ENCODE measurements around the gene STOML3. TPM values are rescaled to one million over a fixed set of nuclear protein-coding genes. Genes with fewer than 3 reads are reported as not detected.

STOML3 gene
- total and polyA plus RNA-seq, 7 donors, result 0.03 to 0.60 (median 0.23) TPM; not detected in 4

DNA sequence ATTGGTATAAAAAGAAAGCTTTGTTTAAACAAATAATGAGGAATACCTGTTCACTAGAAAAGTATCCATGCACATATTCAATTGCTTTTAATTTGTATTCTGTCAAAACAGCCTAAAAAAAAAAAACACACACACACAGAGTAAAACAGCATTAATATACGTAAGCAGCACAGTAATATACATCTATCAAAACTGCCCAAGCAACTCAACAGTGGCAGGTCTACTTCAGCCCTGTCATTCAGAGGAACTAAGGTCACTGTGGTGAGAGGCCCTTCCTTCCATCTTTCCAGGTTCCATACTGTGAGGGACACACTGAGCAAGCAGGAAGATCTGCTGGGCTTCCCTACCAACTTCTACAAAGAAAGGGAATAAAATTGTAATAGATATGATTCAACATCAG, 43.5 kb upstream of the STOML3 start:
- intact Hi-C loops (cut with DNase I), result no loop called here
- TF ChIP-seq, protein P1, sequence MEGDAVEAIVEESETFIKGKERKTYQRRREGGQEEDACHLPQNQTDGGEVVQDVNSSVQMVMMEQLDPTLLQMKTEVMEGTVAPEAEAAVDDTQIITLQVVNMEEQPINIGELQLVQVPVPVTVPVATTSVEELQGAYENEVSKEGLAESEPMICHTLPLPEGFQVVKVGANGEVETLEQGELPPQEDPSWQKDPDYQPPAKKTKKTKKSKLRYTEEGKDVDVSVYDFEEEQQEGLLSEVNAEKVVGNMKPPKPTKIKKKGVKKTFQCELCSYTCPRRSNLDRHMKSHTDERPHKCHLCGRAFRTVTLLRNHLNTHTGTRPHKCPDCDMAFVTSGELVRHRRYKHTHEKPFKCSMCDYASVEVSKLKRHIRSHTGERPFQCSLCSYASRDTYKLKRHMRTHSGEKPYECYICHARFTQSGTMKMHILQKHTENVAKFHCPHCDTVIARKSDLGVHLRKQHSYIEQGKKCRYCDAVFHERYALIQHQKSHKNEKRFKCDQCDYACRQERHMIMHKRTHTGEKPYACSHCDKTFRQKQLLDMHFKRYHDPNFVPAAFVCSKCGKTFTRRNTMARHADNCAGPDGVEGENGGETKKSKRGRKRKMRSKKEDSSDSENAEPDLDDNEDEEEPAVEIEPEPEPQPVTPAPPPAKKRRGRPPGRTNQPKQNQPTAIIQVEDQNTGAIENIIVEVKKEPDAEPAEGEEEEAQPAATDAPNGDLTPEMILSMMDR (IDR thresholded peaks at IDR 0.05), result no peak

DNA sequence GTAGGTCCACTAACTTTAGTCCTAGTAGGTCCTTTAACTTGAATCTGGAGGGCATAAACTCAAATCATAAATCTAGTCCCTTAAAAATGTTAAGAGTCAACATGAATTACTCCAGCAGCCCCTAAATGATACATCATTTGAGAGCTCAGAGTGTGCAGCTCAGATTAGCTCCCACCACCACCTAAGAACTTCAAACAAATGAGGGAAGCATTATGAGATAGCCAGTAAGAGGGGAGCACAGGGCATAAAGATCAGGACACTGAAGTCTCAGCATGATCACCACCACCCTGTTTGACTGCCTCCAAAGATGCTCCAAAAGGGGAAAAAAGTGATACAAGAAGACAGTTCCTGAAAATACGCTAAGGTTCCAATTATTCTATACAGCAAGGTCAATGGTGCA, 41.5 kb upstream of the STOML3 start:
- no peak for DNase-seq
- intact Hi-C loops (cut with DNase I), result no loop called here
- no peak for TF ChIP-seq POLR2AphosphoS5 (IDR thresholded peaks at IDR 0.05)
- TF ChIP-seq POLR2A (IDR thresholded peaks at IDR 0.05), result no peak
- TF ChIP-seq, protein P1 (IDR thresholded peaks at IDR 0.05), result no peak
- no peak for TF ChIP-seq EP300 (IDR thresholded peaks at IDR 0.05)
- Histone ChIP-seq H3K9me3 (no peaks in the 10 kb centered on the region), H3K27me3 (no peaks in the 10 kb centered on the region), H3K4me3 (no peak overlapping the region), H3K27ac (no peak overlapping the region), H3K4me1 (peaks cover 0 to 35% (median 28%) of the 10 kb centered on the region in 4 donors), H3K36me3 (peaks cover 0 to 23% (median 6%) of the 10 kb centered on the region in 4 donors)
- WGBS, 2 donors, result 96 to 97% methylated on average over 1 of the region's 1 CpG

More for the DNA sequence above, 43.5 kb upstream of the STOML3 start:
- Histone ChIP-seq H3K27ac (no peak overlapping the region), H3K27me3 (no peaks in the 10 kb centered on the region), H3K9me3 (no peaks in the 10 kb centered on the region), H3K36me3 (peaks cover 0 to 6% (median 0%) of the 10 kb centered on the region in 4 donors), H3K4me1 (peaks cover 0 to 41% (median 33%) of the 10 kb centered on the region in 4 donors), H3K4me3 (no peak overlapping the region)
- DNase-seq, result no peak
- 61 to 77% methylated on average over 1 of the region's 1 CpG for WGBS, 2 donors

DNA sequence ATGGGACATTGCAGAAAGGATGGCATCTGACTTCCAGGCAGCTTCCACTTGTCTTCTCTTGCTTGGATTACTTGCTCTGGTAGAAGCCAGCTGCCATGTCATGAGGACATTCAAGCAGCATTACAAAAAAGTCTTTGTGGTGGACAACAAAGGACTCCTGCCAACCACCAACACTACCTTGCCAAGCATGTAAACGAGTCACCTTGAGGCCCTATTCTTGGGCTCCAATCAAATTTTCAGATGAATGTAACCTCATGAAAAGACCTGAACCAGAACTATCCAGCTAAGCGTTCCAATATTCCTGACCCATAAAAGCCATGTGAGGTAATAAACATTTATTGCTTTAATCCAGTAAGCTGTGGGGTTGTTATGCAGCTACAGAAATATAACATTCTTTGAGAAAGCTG, 34.8 kb upstream of the STOML3 start:
- no peaks in the 10 kb centered on the region for H3K4me1 ChIP-seq
- peaks cover 8 to 82% (median 23%) of the 10 kb centered on the region in 4 donors for H3K36me3 ChIP-seq
- H3K27ac ChIP-seq, result no peak overlapping the region
- no peaks in the 10 kb centered on the region for H3K27me3 ChIP-seq
- intact Hi-C loops (cut with DNase I), result no loop called here
- TF ChIP-seq EP300 (IDR thresholded peaks at IDR 0.05) (no peak), POLR2A (IDR thresholded peaks at IDR 0.05) (no peak), POLR2AphosphoS5 (IDR thresholded peaks at IDR 0.05) (no peak)
- TF ChIP-seq, protein P1 (IDR thresholded peaks at IDR 0.05), result no peak
- WGBS, 2 donors, result 22 to 63% methylated on average over 2 of the region's 2 CpGs
- no peak overlapping the region for H3K4me3 ChIP-seq
- DNase-seq, result no peak
- no peaks in the 10 kb centered on the region for H3K9me3 ChIP-seq

DNA sequence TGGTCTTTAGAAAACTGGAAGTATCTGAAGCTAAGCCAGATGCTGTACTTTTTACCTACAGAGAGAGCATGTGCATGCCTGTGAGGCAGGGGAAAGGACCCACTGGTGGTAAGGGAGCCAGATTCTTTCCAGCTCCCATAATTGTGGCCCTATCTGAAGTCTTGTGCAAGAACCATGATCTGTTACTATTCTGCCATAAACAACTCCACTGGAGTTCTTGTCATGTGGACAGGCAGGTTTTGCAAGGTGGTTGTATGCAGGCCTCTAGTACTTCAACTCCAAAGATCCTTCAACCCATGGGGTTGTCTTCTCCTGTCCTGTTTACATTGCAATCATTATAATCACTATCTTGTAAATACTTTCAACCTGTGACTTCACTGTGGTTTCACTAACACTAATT, 33.1 kb upstream of the STOML3 start:
- DNase-seq, result no peak
- intact Hi-C loops (cut with DNase I), result no loop called here
- no peaks in the 10 kb centered on the region for H3K4me1 ChIP-seq
- TF ChIP-seq EP300 (IDR thresholded peaks at IDR 0.05), result no peak
- no peak for TF ChIP-seq POLR2AphosphoS5 (IDR thresholded peaks at IDR 0.05)
- TF ChIP-seq, protein P1 (IDR thresholded peaks at IDR 0.05), result no peak
- TF ChIP-seq POLR2A (IDR thresholded peaks at IDR 0.05), result no peak
- H3K4me3 ChIP-seq, result no peak overlapping the region
- no peaks in the 10 kb centered on the region for H3K27me3 ChIP-seq
- H3K36me3 ChIP-seq, result peaks cover 8 to 83% (median 23%) of the 10 kb centered on the region in 4 donors
- no peak overlapping the region for H3K27ac ChIP-seq
- no peaks in the 10 kb centered on the region for H3K9me3 ChIP-seq

DNA sequence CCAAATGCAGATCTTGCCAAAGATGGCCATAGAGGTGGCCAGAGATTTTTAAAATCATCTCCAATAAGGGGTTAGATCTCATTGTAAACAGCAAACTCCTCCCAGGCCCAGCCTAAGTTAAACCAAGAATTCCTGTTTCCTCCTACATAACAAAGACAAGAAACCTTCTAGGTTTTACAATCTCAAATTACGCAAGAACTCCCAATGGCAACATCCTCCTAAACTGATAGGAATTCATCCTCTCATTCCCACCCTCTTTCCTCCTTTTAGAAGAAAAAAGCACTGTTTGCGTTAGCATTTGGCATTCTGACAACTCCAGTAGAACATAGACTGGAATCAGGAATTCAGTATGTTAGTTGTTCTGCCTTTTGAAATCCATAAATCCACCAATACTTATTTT, 32.7 kb upstream of the STOML3 start:
- no peak overlapping the region for H3K4me3 ChIP-seq
- intact Hi-C loops (cut with DNase I), result no loop called here
- H3K36me3 ChIP-seq, result peaks cover 8 to 82% (median 21%) of the 10 kb centered on the region in 4 donors
- WGBS, 2 donors, result 20 to 70% methylated on average over 2 of the region's 2 CpGs
- no peaks in the 10 kb centered on the region for H3K9me3 ChIP-seq
- TF ChIP-seq EP300 (IDR thresholded peaks at IDR 0.05) (no peak), POLR2A (IDR thresholded peaks at IDR 0.05) (no peak), POLR2AphosphoS5 (IDR thresholded peaks at IDR 0.05) (no peak)
- TF ChIP-seq, protein P1 (IDR thresholded peaks at IDR 0.05), result no peak
- no peaks in the 10 kb centered on the region for H3K27me3 ChIP-seq
- no peaks in the 10 kb centered on the region for H3K4me1 ChIP-seq
- DNase-seq, result no peak
- no peak overlapping the region for H3K27ac ChIP-seq
